Uterus (tissue), 2 donors: ENCODE measurements around the gene CRACDL.

Experiments used
- POLR2A ChIP-seq, 2 donors: fragments of 450-650 bp; IDR thresholded peaks; one replicate each; pipeline ENCODE4 v1.6.1; 2016; ENCODE audit warnings: antibody characterized with exemption in 2 of 2, mild to moderate bottlenecking in 1 of 2, moderate library complexity in 1 of 2
- TF ChIP-seq, protein P1 (sequence below), 4 experiments: fragments of 200-600 bp in 2 of 4; fragments of 450-650 bp in 2 of 4; sonication (generic) in 2 of 4; IDR thresholded peaks; one replicate each; pipeline ENCODE4 v1.5.1; 2016 to 2019; ENCODE audit warnings: antibody characterized with exemption in 4 of 4, mild to moderate bottlenecking in 2 of 4, moderate library complexity in 1 of 4

DNA sequence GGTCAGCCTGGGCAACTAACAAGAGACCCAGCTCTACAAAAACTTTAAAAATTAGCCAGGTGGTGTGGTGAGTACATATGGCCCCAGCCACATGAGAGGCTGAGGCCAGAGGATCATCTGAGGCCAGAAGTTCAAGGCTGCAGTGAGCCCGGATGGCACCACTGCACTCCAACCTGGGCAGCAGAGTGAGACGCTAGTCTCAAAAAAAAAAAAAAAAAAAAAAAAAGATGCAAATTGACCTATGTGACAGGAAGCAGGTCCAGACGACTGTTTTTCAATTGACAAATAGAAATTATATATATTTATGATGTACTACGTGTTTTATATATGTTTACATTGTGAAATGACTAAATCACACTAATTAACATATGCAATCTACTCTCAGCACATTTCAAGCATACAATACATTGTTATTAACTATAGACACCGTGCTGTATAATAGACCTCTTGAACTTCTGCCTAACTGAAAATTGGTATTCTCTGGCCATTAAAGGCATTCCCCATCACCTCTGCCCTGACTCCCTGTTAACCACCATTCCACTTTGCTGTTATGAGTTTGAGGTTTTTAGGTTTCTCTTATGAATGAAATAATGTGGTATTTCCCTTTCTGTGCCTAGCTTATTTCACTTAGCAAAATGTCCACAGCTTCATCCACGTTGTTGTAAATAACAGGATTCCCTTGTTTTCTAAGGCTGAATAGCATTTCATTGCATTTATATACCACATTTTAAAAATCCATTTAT is 172.6 kb downstream of the CRACDL start:
- TF ChIP-seq, protein P1, sequence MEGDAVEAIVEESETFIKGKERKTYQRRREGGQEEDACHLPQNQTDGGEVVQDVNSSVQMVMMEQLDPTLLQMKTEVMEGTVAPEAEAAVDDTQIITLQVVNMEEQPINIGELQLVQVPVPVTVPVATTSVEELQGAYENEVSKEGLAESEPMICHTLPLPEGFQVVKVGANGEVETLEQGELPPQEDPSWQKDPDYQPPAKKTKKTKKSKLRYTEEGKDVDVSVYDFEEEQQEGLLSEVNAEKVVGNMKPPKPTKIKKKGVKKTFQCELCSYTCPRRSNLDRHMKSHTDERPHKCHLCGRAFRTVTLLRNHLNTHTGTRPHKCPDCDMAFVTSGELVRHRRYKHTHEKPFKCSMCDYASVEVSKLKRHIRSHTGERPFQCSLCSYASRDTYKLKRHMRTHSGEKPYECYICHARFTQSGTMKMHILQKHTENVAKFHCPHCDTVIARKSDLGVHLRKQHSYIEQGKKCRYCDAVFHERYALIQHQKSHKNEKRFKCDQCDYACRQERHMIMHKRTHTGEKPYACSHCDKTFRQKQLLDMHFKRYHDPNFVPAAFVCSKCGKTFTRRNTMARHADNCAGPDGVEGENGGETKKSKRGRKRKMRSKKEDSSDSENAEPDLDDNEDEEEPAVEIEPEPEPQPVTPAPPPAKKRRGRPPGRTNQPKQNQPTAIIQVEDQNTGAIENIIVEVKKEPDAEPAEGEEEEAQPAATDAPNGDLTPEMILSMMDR (IDR thresholded peaks at IDR 0.05) = no peak
- TF ChIP-seq POLR2A (IDR thresholded peaks at IDR 0.05) = no peak
